ENCODE results near the gene NOSIP.

Gene NOSIP

DNA sequence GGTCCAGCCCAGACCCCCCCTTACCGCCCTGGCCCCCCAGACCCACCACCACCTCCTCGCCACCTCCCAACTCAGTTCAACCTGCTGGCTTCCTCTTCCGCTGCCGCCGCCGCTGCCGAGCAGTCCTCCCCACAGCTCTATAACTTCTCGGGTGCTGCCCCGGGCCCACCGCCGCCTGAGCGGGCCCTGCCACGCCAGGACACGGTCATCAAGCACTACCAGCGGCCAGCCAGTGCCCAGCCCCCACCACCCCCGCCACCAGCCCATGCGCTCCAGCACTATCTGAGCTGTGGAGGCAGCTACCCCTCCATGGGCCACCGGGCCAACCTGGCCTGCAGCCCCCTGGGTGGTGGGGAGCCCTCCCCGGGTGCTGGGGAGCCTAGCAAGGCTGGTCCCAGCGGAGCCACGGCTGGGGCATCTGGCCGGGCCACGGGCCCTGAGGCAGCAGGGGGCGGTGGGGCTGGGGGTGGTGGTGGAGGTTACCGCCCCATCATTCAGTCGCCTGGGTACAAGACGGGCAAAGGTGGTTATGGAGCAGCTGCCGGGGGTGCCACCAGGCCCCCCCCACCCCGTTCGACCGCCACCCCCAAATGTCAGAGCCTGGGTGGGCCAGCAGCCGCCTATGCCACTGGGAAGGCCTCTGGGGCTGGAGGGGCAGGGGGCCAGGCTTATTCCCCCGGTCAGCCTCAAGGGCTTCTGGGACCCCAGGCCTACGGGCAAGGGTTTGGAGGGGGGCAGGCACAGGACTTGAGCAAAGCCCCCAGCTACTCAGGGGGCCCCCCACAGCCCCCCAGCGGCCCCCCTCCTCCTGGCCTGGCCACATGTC lies 14.8 kb upstream of the NOSIP start:
- DNase-seq, result no peak

- no peak for DNase-seq
These were observed 14.0 kb upstream of the NOSIP start for GRCh38 chr19:49594157-49594992.

DNA sequence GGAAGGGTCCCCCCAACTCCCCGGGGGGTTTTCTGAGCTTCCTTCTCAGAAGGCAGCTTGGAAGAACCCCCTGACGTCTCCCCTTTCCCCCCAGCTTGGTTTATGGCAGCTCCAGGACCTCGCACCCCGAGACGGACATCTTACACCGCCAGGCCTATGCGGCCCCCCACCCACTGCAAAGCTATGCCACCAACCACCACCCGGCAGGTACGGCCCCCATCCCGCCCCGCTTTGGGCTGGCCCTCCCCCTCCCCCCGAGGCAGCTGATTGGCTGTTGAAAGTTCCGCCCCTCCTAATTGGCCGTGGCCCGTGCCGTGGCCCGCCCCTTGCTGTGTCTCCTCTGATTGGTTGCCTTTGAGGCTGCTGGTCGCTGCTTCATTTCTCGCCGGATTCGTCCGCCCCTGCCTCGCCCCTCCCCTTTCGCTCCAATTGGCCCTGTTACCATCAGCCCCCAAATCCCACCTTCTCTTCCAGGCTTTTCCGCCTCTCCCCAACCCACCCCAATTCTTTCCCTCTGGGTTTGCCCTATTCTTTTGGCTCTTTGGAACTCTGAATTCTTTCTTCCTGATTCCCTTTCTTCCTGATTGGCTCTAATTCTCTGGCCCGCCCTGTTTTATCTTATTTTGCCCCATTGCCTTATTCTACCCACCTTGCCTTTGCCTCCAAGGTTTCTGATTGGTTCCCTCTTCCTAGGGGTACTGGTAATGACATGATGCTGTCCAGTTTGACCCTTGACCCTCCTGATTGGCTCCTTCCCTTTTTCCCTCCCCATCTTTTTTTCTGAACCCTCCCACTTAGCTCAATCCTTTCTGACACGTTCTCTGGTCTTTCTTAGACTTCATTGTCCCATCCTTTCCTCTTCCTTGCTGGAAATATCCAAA lies 13.1 kb upstream of the NOSIP start:
- peak; percentile 78 for DNase-seq

GRCh38 chr19:49592486-49593232 lies 12.3 kb upstream of the NOSIP start:
- DNase-seq, result no peak

GRCh38 chr19:49591731-49592485 lies 11.6 kb upstream of the NOSIP start:
- no peak for DNase-seq

DNA sequence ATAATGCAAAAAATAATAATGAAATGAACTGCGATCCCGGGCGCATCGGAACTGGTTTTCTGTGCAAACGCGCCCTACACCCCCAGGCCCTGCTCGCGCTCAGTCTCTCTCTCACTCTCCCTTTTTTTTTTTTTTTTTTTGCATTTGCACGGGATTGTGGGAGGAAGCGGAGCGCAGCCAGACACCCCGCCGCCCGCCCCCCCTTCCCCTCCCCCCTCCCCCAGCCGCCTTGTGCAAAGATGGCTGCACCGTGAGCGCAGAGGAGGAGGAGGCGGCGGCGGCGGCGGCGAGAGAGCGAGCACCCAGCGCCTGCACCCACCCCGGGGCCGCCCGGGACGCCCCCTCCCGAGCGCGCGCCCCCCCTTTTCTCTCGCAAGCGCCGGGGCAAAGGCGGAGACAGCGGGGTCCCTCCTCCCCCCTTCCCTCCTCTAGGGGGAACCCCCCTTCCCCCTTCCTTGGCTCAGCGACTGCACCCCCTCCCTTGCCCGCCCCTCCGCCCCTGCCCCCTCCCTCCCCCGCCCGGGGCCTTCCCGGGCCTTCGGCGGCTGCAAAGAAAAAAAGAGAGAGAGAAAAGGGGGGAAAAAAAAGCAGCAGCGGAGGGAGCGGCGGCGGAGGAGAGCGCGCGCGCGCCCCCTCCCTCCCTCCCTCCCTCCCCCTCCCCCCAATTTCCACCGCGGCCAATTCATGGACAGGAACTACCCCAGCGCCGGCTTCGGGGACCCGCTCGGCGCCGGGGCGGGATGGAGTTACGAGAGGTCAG lies 10.8 kb upstream of the NOSIP start, which contains the start of gene PRR12:
Gene PRR12 (plus strand): TSS at position 212 of the 760 bp plus-strand sequence. CDS start 473 bp downstream, at position 685.
- DNase-seq, result no peak

DNA sequence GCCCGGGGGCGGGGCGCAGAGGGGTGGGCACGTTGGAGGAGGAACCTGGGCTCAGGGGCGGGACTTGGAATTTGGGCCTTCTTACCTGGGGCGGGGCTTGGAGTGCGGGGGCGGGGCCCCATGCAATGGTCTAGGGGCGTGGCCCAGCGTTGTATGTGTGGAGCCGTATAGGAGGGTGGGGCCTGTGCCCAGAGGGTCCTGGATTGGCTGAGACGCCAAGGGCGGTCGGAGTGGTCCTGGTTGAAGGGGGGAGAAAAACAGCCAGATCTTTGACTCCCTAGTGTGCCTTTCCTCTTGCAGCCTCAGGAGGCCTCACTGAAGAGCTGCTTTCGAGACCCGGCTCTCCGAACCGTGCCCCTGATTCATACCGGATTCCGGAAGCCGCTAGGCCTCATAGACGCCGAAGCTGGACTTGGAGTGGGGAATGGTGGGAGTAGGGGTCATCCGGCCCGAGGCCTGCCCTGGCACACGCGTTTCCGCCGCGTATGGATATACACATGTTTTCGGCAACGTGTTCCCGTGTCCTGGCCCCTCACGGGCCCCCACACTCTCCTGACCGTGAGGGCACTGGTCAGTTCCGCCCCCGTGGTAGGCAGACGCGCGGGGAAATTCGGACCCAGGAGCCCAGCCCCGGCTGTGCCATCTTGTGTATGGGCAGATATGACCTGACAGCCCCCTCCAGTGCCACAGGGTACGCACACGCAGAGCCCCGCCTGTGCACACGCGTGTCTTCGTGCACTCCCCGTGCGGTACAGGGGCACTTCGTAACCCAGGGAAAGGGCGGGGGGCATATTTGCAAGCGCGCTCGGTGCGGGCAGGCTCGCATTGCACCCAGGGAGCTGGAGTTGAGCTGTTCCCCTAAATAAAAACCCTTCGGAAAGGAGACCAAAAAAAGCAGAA lies 10.0 kb upstream of the NOSIP start:
- DNase-seq, result peak; percentile 93

GRCh38 chr19:49589502-49589905 lies 9.1 kb upstream of the NOSIP start:
- no peak for DNase-seq

DNA sequence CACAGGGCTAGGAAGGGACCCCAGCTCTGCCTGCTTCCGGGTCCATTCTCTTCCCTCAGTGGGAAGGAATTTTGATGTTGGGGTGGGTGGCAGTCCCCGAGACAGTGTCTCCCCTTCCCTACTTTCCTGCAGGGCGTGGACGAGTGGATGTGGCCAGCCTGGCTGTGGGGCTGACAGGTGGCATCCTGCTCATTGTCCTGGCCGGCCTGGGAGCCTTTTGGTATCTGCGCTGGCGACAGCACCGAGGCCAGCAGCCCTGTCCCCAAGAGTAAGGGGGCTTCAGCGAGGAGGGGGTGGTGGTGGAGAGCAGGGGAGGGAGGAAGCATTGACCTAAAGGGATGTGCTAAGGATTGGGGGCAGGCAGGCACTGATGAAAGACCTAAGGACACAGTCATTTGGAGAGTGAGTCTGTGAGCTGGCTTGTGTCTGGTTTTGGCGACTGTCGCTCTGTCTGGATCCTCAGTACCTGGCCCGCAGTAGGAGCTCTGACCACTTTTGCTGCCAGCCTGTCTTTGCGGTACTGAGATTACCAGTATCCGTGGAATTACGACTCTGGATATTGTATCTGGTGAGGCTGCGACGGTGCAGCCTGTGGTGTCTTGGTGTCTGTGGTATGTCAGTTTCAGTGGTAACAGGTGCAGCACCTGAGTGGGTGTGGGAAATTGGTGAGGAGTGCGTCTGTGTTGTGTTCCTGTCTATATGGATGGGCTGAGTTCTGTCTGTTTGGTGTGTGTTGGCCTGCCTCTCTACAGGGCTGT lies 8.2 kb upstream of the NOSIP start:
- no peak for DNase-seq

DNA sequence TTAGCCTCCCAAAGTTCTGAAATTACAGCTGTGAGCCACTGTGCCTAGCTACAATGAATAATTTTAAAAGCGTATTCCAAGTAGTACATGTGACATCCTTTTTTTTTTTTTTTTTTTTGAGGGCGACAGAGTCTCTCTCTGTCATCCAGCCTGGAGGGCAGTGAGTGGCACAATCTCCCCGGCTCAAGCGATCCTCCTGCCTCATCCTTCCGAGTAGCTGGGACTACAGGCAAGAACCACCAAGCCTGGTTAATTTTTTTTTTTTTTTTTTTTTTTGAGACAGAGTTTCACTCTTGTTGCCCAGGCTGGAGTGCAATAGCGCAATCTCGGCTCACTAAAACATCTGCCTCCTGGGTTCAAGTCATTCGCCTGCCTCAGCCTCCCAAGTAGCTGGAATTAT lies 6.9 kb upstream of the NOSIP start:
- no peak for DNase-seq

DNA sequence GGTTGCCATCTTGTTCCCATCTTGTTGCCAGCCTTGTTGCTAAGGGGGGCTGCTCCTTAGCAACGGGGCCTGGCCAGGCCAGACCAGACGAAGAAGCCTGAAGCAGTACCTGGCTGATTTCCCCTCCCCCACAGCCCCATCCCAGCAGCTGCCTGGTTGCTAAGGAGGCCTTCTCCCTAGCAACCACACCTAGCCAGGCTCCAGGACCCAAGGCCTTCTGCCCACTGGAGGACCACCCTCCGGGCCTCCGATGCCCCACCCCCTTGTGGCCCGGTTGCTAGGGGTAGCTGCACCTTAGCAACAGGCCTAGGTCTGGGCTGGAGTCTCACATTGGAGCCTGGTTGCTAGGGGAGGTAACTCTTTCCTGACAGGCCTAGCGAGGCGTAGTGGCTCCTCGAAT lies 4.7 kb upstream of the NOSIP start:
- no peak for DNase-seq

DNA sequence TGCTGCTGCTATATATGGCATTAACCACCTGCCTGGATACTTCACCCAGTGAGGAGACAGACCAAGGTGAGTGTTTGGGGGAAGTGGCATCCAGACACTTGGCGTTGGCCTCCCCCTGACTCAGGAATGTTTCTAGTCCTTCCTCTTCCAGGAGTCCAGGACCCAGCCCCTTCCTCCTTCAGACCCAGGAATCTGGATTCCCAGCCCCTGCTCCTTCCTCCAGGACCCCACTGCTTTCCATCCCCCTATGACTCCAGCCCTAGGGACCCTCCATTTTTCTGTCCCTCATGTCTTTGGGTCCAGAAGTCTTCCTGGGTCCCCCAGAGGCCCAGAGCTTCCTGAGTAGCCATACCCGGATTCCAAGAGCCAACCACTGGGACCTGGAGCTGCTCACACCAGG lies 2.9 kb upstream of the NOSIP start:
- no peak for DNase-seq

- no peak for DNase-seq
These were observed 702 bp upstream of the NOSIP start, which contains the start of gene PRRG2 for GRCh38 chr19:49581007-49581508. Gene PRRG2, plus strand, starts transcription at chr19:49581316. Its CDS starts 1,904 bp downstream, at chr19:49583220.

DNA sequence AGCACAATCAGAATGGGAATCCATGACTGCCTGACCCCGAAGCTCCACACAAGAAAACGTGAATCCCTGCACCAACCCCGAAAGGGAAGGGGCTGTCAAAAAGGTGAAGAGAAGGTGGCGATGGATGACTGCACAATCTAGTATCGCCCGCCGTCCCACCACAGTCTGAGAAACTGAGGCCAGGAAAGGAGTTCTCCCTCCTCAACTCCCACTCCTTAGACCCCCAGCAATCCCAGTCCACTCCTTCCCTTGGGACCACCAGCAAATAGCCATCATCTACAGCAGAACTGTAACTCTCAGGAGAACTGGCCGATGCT lies 451 bp downstream of the NOSIP start:
- DNase-seq, result no peak

DNA sequence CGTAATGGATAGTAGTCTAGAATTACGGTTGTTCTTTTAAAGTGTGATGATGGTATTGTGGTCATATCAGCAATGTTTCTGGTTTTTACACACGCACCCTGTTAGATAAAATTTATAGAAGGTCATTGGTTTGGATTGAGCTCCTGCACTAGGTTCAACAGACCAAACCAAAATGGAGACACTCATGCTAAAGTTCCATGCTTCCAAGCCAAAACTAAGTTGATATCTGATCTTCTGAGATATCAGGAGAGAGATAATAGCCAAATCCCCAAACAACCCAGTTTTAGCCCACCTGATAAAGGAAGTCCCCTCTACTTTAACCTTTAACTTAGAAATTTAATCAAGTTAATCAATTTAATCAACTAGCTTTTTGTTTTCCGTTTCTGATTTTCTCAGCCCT lies 1.2 kb downstream of the NOSIP start:
- no peak for DNase-seq

- no peak for DNase-seq
These were observed 6.1 kb downstream of the NOSIP start for GRCh38 chr19:49574206-49574755.

GRCh38 chr19:49573425-49573824 lies 6.9 kb downstream of the NOSIP start:
- DNase-seq, result no peak

GRCh38 chr19:49573009-49573408 lies 7.3 kb downstream of the NOSIP start:
- no peak for DNase-seq

Measured in NCI-H187 treated with DMSO at 0.1 percent for 48 hours (cell line).